ENCODE results near the gene KBTBD2. TPM values are rescaled to one million over a fixed set of nuclear protein-coding genes. Genes with fewer than 3 reads are reported as not detected.
"Not testable (repeated sequence)": the region's sequence is repeated elsewhere in the genome, so short reads cannot be mapped to it uniquely, and the experiment has no call there.

KBTBD2 gene
- total RNA-seq, 1 experiment from 2014 or later: 16.3 TPM

GRCh38 chr7:32869716-32870115 is 21.8 kb downstream of the KBTBD2 start:
- no peaks in the 10 kb centered on the region for H3K79me2 ChIP-seq (ENCODE audit: low read length)
- intact Hi-C loops (cut with micrococcal nuclease): no loop called here
- no peak for TF ChIP-seq CTCF (conservative IDR thresholded peaks at IDR 0.05; ENCODE audit: low read depth, low read length)
- no peak for TF ChIP-seq EZH2 (IDR thresholded peaks at IDR 0.05; ENCODE audit: low read length, unreplicated experiment)
- TF ChIP-seq EZH2phosphoT487 (IDR thresholded peaks at IDR 0.05; ENCODE audit: borderline replicate concordance, low read length): no peak
- POLR2A ChIA-PET (ENCODE audit: unreplicated experiment): no interaction called here
- DNase-seq (no peak), ATAC-seq (no peak)
- no peak overlapping the region for H3K4me2 ChIP-seq (ENCODE audit: low read length)
- H2AFZ ChIP-seq (ENCODE audit: low read length): no peak overlapping the region
- no peaks in the 10 kb centered on the region for H3K9me3 ChIP-seq (ENCODE audit: low read length)
- H4K20me1 ChIP-seq (ENCODE audit: low read length): no peaks in the 10 kb centered on the region
- H3K4me3 ChIP-seq (ENCODE audit: low read length): no peak overlapping the region
- H3K27me3 ChIP-seq (ENCODE audit: low read length): no peaks in the 10 kb centered on the region
- H3K27ac ChIP-seq (ENCODE audit: low read length): no peak overlapping the region
- no TSS peak for BruUV-seq (replicated peaks)
- no peaks in the 10 kb centered on the region for H3F3A ChIP-seq (ENCODE audit: low read length, unreplicated experiment)
- no peaks in the 10 kb centered on the region for H3K9me2 ChIP-seq (replicated peaks; ENCODE audit: low read length)
- H3K4me1 ChIP-seq (ENCODE audit: insufficient read depth, low read length): no peaks in the 10 kb centered on the region
- peaks cover 27% of the 10 kb centered on the region for H3K36me3 ChIP-seq (ENCODE audit: low read depth, low read length)
- no peak overlapping the region for H3K9ac ChIP-seq (ENCODE audit: low read length)
- CTCF ChIA-PET: no interaction called here

- H3K79me2 ChIP-seq (ENCODE audit: low read length): no peaks in the 10 kb centered on the region
- no peak overlapping the region for H3K4me3 ChIP-seq (ENCODE audit: low read length)
- H3K4me1 ChIP-seq (ENCODE audit: insufficient read depth, low read length): no peaks in the 10 kb centered on the region
- H3K4me2 ChIP-seq (ENCODE audit: low read length): no peak overlapping the region
- intact Hi-C loops (cut with micrococcal nuclease): no loop called here
- no TSS peak for BruUV-seq (replicated peaks)
- DNase-seq: no peak
- no peak overlapping the region for H2AFZ ChIP-seq (ENCODE audit: low read length)
- H3K9ac ChIP-seq (ENCODE audit: low read length): no peak overlapping the region
- TF ChIP-seq EZH2phosphoT487 (IDR thresholded peaks at IDR 0.05; ENCODE audit: borderline replicate concordance, low read length) (no peak), EZH2 (IDR thresholded peaks at IDR 0.05; ENCODE audit: low read length, unreplicated experiment) (no peak), CTCF (conservative IDR thresholded peaks at IDR 0.05; ENCODE audit: low read depth, low read length) (no peak)
- ChIA-PET POLR2A (ENCODE audit: unreplicated experiment) (interaction anchor here (0.6 kb wide), 1 partner anchor 389 kb away, joined by 4 read pairs; no protein-coding TSS in a partner anchor), CTCF (no interaction called here)
- no peak for ATAC-seq
- H3K27me3 ChIP-seq (ENCODE audit: low read length): no peaks in the 10 kb centered on the region
- H4K20me1 ChIP-seq (ENCODE audit: low read length): no peaks in the 10 kb centered on the region
- H3K9me3 ChIP-seq (ENCODE audit: low read length): no peaks in the 10 kb centered on the region
- peaks cover 26% of the 10 kb centered on the region; the same call in 1 of the 2 replicates for H3K36me3 ChIP-seq (ENCODE audit: low read depth, low read length)
- no peaks in the 10 kb centered on the region for H3F3A ChIP-seq (ENCODE audit: low read length, unreplicated experiment)
- H3K27ac ChIP-seq (ENCODE audit: low read length): no peak overlapping the region
- no peaks in the 10 kb centered on the region for H3K9me2 ChIP-seq (replicated peaks; ENCODE audit: low read length)
These were observed 23.4 kb downstream of the KBTBD2 start for GRCh38 chr7:32868116-32868515.

- CTCF ChIA-PET: no interaction called here
- intact Hi-C loops (cut with micrococcal nuclease): no loop called here
- Histone ChIP-seq H4K20me1 (ENCODE audit: low read length) (no peaks in the 10 kb centered on the region), H3K4me1 (ENCODE audit: insufficient read depth, low read length) (no peaks in the 10 kb centered on the region), H3K9me2 (replicated peaks; ENCODE audit: low read length) (no peaks in the 10 kb centered on the region), H3K4me3 (ENCODE audit: low read length) (no peak overlapping the region), H3K27me3 (ENCODE audit: low read length) (no peaks in the 10 kb centered on the region), H3K36me3 (ENCODE audit: low read depth, low read length) (peaks cover 9% of the 10 kb centered on the region; the same call in 1 of the 2 replicates), H3K27ac (ENCODE audit: low read length) (no peak overlapping the region), H3K9ac (ENCODE audit: low read length) (no peak overlapping the region), H2AFZ (ENCODE audit: low read length) (no peak overlapping the region), H3F3A (ENCODE audit: low read length, unreplicated experiment) (no peaks in the 10 kb centered on the region), H3K79me2 (ENCODE audit: low read length) (no peaks in the 10 kb centered on the region), H3K4me2 (ENCODE audit: low read length) (no peak overlapping the region), H3K9me3 (ENCODE audit: low read length) (no peaks in the 10 kb centered on the region)
- TSS peak; percentile 2 for BruUV-seq (replicated peaks)
- POLR2A ChIA-PET (ENCODE audit: unreplicated experiment): no interaction called here
- DNase-seq: no peak
- no peak for TF ChIP-seq EZH2phosphoT487 (IDR thresholded peaks at IDR 0.05; ENCODE audit: borderline replicate concordance, low read length)
- TF ChIP-seq CTCF (conservative IDR thresholded peaks at IDR 0.05; ENCODE audit: low read depth, low read length): no peak
- TF ChIP-seq EZH2 (IDR thresholded peaks at IDR 0.05; ENCODE audit: low read length, unreplicated experiment): no peak
- ATAC-seq: no peak
These were observed 26.0 kb downstream of the KBTBD2 start for GRCh38 chr7:32865448-32866030.

- not testable (repeated sequence) for DNase-seq
These were observed 27.7 kb downstream of the KBTBD2 start for GRCh38 chr7:32863872-32864271.

More at GRCh38 chr7:32863872-32864271, 27.7 kb downstream of the KBTBD2 start:
- H2AFZ ChIP-seq (ENCODE audit: low read length); H3K79me2 ChIP-seq (ENCODE audit: low read length); H3K27ac ChIP-seq (ENCODE audit: low read length); CTCF ChIA-PET; H3F3A ChIP-seq (ENCODE audit: low read length, unreplicated experiment); H3K9me3 ChIP-seq (ENCODE audit: low read length); BruUV-seq (replicated peaks); H3K4me3 ChIP-seq (ENCODE audit: low read length); ATAC-seq; H3K36me3 ChIP-seq (ENCODE audit: low read depth, low read length); H3K4me2 ChIP-seq (ENCODE audit: low read length); H3K9me2 ChIP-seq (replicated peaks; ENCODE audit: low read length); H3K9ac ChIP-seq (ENCODE audit: low read length); POLR2A ChIA-PET (ENCODE audit: unreplicated experiment); H4K20me1 ChIP-seq (ENCODE audit: low read length); H3K4me1 ChIP-seq (ENCODE audit: insufficient read depth, low read length); intact Hi-C loops (cut with micrococcal nuclease); H3K27me3 ChIP-seq (ENCODE audit: low read length): not testable (repeated sequence)
